Fibroblast of pulmonary artery (primary cell): ENCODE data around the gene SH3BP4.

Experiments used
- DNase-seq: peaks from one replicate; pipeline ENCODE4 v3.0.0-alpha.2; 2010; ENCODE audit warnings: low read depth
- H3K4me3 ChIP-seq: replicated peaks from 2 replicates; pipeline ENCODE4 v1.5.1; 2011; ENCODE audit warnings: low read depth, mild to moderate bottlenecking, control low read depth, low read length, moderate library complexity
- CTCF ChIP-seq: IDR thresholded peaks from 2 replicates; pipeline ENCODE4 v1.5.1; 2011; ENCODE audit warnings: mild to moderate bottlenecking, control low read depth, low read length, inconsistent platforms; ENCODE audit errors: missing control alignments

Gene SH3BP4

GRCh38 chr2:235091421-235091820 is 139.6 kb downstream of the SH3BP4 start:
- no peak for TF ChIP-seq CTCF
- DNase-seq = no peak
- H3K4me3 ChIP-seq = no peak overlapping the region

- no peak for TF ChIP-seq CTCF
- H3K4me3 ChIP-seq = no peak overlapping the region
- no peak for DNase-seq
These were observed 140.2 kb downstream of the SH3BP4 start for GRCh38 chr2:235091983-235092382.

- no peak overlapping the region for H3K4me3 ChIP-seq
- DNase-seq = no peak
- TF ChIP-seq CTCF = no peak
These were observed 140.8 kb downstream of the SH3BP4 start for GRCh38 chr2:235092433-235093223.

- DNase-seq = no peak
- TF ChIP-seq CTCF = no peak
- no peak overlapping the region for H3K4me3 ChIP-seq
These were observed 142.6 kb downstream of the SH3BP4 start for GRCh38 chr2:235094457-235094856.

- no peak for TF ChIP-seq CTCF
- peak; percentile 10 for DNase-seq
These were observed 143.8 kb downstream of the SH3BP4 start for GRCh38 chr2:235095569-235095968.

GRCh38 chr2:235096447-235096846 is 144.6 kb downstream of the SH3BP4 start:
- TF ChIP-seq CTCF = no peak
- H3K4me3 ChIP-seq = no peak overlapping the region
- no peak for DNase-seq

More at GRCh38 chr2:235095569-235095968, 143.8 kb downstream of the SH3BP4 start:
- no peak overlapping the region for H3K4me3 ChIP-seq

GRCh38 chr2:235097196-235097595 is 145.4 kb downstream of the SH3BP4 start:
- TF ChIP-seq CTCF = no peak
- DNase-seq = no peak
- H3K4me3 ChIP-seq = no peak overlapping the region
